Fibroblast of lung (primary cell): ENCODE results near the gene IFT122.

Source experiments
- EZH2 ChIP-seq: IDR thresholded peaks from 2 replicates; pipeline ENCODE4 v1.5.1; 2012; ENCODE audit warnings: low read length, control low read depth, mild to moderate bottlenecking; ENCODE audit errors: missing control alignments
- TF ChIP-seq, protein P1 (sequence below), 2 donors: IDR thresholded peaks in 1 of 2; conservative IDR thresholded peaks in 1 of 2; 1 replicate in 1 of 2; 2 replicates in 1 of 2; pipeline ENCODE4 v1.5.1; 2011 to 2012; ENCODE audit warnings: low read length in 2 of 2, control low read depth in 1 of 2, inconsistent platforms in 1 of 2, low read depth in 1 of 2, mild to moderate bottlenecking in 1 of 2

DNA sequence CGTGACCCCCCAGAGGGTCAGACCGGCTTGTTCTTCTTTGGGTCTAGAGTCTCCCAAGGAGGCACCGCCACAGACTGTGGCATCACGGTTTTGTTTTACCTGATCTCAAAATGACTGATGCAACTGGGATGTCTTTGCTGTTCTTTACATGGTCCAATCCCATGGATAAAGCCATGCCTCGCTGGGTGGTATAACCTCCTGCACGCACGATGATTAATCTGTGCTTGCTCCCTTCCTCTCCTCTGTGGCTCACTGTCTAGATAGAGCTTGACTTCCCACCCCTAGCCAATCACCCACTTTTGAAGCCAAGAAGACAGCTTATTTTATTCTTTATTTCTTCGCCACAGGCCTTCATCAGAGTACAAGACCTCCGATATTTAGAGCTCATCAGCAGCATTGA lies 51.8 kb downstream of the IFT122 start:
- TF ChIP-seq, protein P1, sequence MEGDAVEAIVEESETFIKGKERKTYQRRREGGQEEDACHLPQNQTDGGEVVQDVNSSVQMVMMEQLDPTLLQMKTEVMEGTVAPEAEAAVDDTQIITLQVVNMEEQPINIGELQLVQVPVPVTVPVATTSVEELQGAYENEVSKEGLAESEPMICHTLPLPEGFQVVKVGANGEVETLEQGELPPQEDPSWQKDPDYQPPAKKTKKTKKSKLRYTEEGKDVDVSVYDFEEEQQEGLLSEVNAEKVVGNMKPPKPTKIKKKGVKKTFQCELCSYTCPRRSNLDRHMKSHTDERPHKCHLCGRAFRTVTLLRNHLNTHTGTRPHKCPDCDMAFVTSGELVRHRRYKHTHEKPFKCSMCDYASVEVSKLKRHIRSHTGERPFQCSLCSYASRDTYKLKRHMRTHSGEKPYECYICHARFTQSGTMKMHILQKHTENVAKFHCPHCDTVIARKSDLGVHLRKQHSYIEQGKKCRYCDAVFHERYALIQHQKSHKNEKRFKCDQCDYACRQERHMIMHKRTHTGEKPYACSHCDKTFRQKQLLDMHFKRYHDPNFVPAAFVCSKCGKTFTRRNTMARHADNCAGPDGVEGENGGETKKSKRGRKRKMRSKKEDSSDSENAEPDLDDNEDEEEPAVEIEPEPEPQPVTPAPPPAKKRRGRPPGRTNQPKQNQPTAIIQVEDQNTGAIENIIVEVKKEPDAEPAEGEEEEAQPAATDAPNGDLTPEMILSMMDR (conservative IDR thresholded peaks at IDR 0.05 in 1 of 2, IDR thresholded peaks at IDR 0.05 in 1 of 2; ENCODE audit: low read depth in 1 of 2, low read length in 2 of 2), result no peak
- TF ChIP-seq EZH2, result no peak
